ENCODE results near the gene FABP7. TPM values are rescaled to one million over a fixed set of nuclear protein-coding genes. Genes with fewer than 3 reads are reported as not detected.

The FABP7 gene
- polyA plus RNA-seq, 3 donors = 0.14 to 0.73 (median 0.22) TPM

DNA sequence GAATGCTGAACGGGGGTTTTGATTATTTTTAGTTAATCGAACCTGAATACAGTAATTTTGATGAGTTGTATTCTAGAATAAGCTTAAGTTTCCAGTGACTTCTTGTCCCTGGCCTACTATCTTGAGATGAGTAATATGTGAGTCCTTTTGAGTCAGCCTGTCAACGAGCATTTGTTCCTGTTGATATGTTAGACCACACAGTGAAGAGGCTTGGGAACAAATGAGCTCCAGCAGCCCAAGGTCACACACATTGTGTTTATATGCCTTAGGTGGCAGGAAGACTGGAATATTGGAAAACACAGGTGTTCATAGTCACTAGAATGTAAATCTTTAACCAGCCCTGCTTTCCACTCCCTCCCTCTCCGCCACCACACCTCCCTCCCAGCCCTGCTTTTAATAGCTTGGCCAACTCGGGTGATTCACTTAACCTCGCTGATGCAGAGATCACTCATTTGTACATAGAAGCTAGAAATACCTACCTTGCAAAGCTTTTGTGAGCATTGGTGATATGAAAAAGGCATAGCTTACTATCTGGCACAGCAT lies 18.7 kb downstream of the FABP7 start:
- no peak for DNase-seq

- DNase-seq = no peak
These were observed 19.7 kb downstream of the FABP7 start for GRCh38 chr6:122799140-122799745.

DNA sequence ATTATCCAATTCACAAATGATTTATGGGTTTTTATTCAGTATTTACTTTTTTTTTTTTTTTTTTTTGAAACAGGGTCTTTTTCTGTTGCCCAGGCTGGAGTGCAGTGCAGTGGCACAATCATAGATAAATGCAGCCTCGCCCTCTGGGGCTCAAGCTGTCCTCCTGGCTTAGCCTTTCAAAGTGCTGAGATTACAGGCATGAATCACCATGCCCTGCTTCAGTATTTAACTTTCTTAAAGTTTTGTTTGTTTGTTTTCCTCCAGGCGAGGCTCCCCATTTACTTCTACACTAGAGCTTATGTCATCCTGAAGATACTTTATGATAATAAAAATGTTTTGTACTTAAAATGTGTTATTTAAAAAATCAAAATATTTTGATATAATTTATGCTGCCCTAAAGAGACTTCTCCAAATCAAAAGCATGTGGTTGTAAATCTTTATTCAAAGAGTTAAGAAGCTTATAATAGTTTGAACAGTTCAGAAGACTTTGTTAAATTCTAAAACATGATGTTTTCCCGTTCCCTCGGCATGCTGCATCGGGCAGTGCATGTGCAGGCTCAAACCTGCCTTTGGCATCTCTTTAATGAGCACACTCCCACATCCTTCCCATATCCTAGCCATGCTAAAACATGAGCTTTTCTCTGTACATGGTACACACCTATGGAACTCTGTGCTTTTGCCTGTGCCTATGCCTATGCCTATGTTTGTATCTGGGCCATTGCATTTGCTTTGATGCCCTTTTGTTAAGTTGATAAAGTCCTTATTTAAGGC lies 20.6 kb downstream of the FABP7 start:
- DNase-seq = no peak

DNA sequence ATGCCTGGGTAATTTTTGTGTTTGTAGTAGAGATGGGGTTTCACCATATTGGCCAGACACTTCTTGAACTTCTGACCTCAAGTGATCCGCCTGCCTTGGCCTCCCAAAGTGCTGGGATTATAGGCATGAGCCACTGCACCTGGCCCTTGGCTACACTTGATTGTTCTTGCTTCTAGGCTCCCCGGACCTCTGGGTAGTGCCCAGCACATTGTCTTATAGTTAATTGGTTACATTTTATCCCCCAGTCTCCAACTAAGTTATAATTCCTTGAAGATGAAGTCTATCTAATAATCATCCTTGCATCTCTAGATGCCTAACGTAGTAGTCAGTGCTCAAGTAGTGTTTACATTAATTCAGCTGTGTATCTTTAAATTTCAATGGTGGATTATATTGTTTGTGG lies 21.4 kb downstream of the FABP7 start:
- DNase-seq = no peak

- no peak for DNase-seq
These were observed 21.9 kb downstream of the FABP7 start for GRCh38 chr6:122801397-122801796.

- no peak for DNase-seq
These were observed 23.7 kb downstream of the FABP7 start for GRCh38 chr6:122803171-122803661.

DNA sequence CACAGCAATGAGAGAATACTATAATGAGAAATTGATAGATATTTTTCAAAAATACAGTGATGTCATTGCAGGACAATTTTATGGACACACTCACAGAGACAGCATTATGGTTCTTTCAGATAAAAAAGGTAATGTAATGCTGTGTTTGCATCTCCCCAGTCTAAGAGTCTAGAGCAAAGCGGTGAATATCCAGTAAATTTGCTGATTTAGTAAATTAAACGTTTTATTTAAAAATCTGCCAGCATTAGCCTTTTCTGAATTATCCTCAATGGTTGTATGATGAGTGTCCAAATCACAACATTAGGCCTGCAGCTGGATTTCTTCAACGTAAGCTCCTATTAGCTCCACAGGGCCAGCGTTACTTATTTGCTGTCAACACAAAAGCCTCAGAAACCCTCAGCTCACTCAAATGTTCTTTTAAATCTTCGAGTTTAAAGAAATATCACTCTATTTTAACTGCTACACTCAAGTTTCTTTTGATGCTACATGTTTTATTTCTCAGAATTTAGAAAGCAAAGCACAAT lies 25.5 kb downstream of the FABP7 start:
- no peak for DNase-seq

GRCh38 chr6:122806291-122806690 lies 26.8 kb downstream of the FABP7 start:
- DNase-seq = no peak

GRCh38 chr6:122808121-122808885 lies 28.8 kb downstream of the FABP7 start:
- no peak for DNase-seq

DNA sequence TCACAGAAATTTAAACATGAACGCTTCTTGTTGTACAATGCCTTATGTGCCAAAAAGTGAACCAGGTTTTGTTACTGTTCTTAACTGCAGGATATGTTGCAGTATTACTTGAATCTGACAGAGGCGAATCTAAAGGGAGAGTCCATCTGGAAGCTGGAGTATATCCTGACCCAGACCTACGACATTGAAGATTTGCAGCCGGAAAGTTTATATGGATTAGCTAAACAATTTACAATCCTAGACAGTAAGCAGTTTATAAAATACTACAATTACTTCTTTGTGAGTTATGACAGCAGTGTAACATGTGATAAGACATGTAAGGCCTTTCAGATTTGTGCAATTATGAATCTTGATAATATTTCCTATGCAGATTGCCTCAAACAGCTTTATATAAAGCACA lies 29.5 kb downstream of the FABP7 start:
- DNase-seq = no peak

GRCh38 chr6:122809691-122810090 lies 30.2 kb downstream of the FABP7 start:
- no peak for DNase-seq

DNA sequence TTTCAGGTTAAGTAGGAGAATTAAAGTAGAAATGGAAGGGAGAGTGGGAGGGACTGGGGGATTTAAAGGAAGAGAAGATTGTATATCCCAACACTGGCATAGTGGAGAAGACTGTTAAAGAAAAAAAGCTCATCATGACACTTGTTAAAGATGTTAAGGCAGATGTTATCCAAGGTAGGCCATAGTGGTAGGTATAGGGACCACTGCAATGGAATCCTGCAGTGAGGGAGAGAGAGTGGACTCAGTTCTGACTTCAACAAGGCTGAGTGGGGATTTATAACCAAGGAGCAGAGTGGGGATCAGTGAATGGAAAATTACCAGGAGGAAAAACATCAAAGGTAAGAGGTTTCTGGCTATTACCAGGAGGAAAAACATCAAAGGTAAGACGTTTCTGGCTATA lies 30.7 kb downstream of the FABP7 start:
- DNase-seq = no peak

DNA sequence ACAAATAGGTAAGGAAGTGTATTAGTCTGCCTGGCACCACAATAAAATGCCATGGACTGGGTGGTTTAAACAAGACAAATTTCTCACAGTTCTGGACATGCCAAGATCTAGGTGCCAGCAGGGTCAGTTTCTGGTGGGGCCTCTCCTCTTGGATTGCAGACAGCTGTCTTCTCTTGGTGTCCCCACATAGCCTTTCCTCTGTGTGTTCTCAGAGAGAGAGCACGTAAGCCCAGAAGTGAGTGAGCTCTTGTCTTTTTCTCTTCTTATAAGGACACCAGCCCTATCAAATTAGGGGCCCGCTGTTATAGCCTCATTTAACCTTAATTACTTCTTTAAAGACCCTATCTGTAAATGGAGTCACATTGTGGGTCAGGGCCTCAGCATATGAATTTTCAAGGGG lies 37.8 kb downstream of the FABP7 start:
- no peak for DNase-seq

DNA sequence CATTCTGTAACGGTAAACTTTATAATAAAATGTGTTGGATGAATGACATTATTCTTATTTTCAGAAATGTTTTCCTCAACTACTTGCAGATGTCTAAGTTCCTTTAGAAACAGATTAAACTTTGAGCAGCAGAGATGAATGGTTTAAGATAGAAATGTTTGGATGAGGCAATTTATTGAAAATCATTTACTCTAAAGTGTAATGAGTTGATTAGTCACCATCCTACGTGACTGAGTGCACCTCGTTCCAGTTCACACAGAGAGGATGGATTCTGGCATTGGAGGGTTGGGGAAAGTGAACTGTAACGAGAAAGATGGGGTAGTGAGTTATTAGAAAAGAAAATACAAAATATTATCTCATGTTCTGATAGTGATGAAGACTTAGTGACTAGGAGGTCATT lies 38.2 kb downstream of the FABP7 start:
- no peak for DNase-seq

GRCh38 chr6:122818866-122819265 lies 39.4 kb downstream of the FABP7 start:
- DNase-seq = no peak

GRCh38 chr6:122821095-122821494 lies 41.6 kb downstream of the FABP7 start:
- DNase-seq = no peak

GRCh38 chr6:122825163-122825562 lies 45.6 kb downstream of the FABP7 start:
- no peak for DNase-seq

- no peak for DNase-seq
These were observed 49.9 kb downstream of the FABP7 start for GRCh38 chr6:122829456-122829855.

DNA sequence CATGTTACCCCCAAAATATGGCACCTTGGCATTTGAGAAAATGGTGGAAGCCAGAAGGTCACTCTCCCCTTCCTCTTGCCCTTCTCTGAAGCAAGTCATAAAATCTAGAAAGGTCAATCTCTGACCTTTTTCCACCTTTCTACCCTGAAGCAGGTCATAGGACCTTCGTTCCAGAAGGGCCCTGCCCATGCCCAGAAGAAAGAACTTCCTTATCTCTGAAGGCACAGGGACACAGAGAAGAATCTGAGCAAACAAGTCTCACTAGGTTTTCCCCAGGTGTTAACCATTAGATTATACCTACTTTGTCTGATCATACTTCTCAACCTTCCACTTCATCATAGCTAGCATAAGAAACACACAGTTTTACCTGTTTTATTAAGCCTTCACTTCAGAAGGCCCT lies 52.0 kb downstream of the FABP7 start:
- no peak for DNase-seq

DNA sequence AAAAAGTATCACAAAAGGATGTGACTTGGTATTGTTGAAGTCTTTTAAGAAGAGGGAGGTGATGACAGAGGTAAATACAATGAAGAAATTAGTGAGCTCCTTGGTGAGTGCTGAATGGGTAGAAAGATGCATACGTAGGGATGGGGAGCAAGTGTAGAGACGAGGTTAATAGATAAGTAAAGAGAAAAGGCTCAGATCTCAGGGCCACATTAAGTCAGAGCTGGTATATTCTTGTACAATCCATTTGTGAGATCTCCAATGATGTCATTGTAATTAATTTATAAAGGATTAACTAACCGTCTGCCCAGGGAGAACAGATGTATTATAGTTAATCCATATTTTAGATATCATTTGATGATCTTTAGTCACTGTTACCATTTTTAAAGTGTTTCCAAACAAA lies 52.9 kb downstream of the FABP7 start:
- no peak for DNase-seq

GRCh38 chr6:122833021-122833491 lies 53.5 kb downstream of the FABP7 start:
- peak; percentile 76 for DNase-seq

Measured in renal pelvis (tissue), 4 donors.